Uterus (tissue), 2 donors: Measurements from ENCODE around the gene ATR.

ENCODE experiments used
- CTCF ChIP-seq, 4 experiments: fragments of 200-600 bp in 2 of 4; fragments of 450-650 bp in 2 of 4; sonication (generic) in 2 of 4; IDR thresholded peaks; one replicate each; pipeline ENCODE4 v1.5.1; 2016 to 2019; ENCODE audit warnings: antibody characterized with exemption in 4 of 4, mild to moderate bottlenecking in 2 of 4, moderate library complexity in 1 of 4
- POLR2A ChIP-seq, 2 donors: fragments of 450-650 bp; IDR thresholded peaks; one replicate each; pipeline ENCODE4 v1.6.1; 2016; ENCODE audit warnings: antibody characterized with exemption in 2 of 2, mild to moderate bottlenecking in 1 of 2, moderate library complexity in 1 of 2

GRCh38 chr3:142543307-142543706 is 35.2 kb downstream of the ATR start:
- no peak for TF ChIP-seq CTCF (IDR thresholded peaks at IDR 0.05)
- no peak for TF ChIP-seq POLR2A (IDR thresholded peaks at IDR 0.05)
